Measurements from ENCODE around the gene S100A13.

DNA sequence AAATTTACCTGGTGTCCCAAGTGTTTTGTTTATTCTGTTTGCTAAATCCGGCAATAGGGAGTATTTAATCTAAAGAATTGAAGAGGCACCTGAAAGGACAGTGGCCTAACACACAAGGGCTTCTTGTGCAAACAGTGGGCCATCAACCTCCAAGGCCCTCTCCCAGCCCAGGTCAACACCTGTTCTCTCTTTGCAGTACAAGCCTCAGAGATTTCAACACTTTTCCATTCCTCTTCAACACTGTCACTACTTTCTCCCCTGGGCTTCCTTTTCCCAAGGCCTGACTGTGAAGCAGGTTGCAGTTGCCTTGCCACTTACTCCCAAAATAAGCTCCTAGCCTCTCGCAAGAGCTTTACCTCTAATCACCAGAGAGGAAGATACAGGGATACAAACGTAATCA lies 28.0 kb upstream of the S100A13 start:
- TF ChIP-seq, protein P1, sequence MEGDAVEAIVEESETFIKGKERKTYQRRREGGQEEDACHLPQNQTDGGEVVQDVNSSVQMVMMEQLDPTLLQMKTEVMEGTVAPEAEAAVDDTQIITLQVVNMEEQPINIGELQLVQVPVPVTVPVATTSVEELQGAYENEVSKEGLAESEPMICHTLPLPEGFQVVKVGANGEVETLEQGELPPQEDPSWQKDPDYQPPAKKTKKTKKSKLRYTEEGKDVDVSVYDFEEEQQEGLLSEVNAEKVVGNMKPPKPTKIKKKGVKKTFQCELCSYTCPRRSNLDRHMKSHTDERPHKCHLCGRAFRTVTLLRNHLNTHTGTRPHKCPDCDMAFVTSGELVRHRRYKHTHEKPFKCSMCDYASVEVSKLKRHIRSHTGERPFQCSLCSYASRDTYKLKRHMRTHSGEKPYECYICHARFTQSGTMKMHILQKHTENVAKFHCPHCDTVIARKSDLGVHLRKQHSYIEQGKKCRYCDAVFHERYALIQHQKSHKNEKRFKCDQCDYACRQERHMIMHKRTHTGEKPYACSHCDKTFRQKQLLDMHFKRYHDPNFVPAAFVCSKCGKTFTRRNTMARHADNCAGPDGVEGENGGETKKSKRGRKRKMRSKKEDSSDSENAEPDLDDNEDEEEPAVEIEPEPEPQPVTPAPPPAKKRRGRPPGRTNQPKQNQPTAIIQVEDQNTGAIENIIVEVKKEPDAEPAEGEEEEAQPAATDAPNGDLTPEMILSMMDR (IDR thresholded peaks at IDR 0.05; ENCODE audit: poor library complexity), result no peak
- TF ChIP-seq EZH2 (IDR thresholded peaks at IDR 0.05; ENCODE audit: borderline replicate concordance) (no peak), EZH2phosphoT487 (IDR thresholded peaks at IDR 0.05; ENCODE audit: low read depth, severe bottlenecking, unreplicated experiment) (no peak)
